A375 (cell line): ENCODE results near the gene C4BPA. TPM values are rescaled to one million over a fixed set of nuclear protein-coding genes. Genes with fewer than 3 reads are reported as not detected.

Experiments
- small RNA-seq: library from RNA; depleted of rRNA; stranded (forward); fragments of <200 nt; gene quantifications from one replicate; pipeline ENCODE3, GENCODE V24; 2014
- total RNA-seq: library from RNA; depleted of rRNA; stranded (reverse); fragments of >200 nt; shearing (Covaris generic); gene quantifications from 2 replicates; pipeline ENCODE4 v1.2.3, GENCODE V29; 2014; rRNA removed

The C4BPA gene
- not detected in 2 replicates for total RNA-seq

GRCh38 chr1:207103892-207104373 is at the start of gene C4BPA:
C4BPA (plus strand) TSS chr1:207104233; CDS start chr1:207113026, 8,793 bp downstream.

DNA sequence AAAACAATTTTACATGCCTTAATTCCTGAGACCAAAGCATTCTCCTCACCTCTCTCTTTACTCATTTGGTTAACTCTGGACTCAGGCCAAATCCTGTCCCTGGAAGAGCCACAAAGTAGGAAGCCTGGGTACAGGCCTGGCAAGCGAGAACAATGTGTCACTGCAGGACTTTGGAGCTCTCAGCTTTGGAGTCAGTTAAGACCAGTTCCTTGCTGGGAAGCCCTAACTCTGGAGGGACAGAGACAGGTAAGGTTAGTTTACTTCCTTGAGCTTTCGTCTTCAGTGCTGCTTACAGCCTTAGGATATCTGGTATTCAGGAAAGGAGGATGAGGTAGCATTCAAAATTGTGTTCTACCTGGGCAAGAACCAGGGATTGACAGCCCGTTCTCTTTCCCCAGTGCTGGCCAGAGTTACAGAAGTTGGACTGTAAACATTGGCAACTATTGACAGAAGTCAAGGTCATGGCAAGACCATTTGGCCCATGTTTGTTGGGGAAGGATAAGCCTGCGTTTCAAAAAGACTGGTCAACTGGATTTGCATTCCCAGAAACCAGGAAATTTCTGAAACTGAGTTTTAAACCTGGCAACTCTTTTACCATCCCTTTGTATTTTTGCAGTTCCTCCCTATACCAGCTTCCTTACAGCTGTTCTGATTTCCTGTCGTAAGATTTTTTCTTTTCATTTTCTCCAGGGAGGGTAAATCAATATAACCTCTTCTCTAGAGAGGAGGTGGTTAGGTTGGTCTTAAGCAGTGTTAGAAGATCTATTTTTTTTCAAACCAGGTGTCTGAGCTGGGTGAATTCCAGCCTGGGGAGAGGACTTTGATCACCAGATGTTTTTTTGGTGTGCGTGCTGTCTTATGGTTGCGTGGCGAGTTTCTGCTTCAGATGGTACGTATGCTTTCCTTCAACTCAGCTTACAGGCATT is 15.1 kb upstream of the C4BPA start, which contains the start of gene C4BPB:
Gene C4BPB (plus strand): TSS at position 160 of the 926 bp plus-strand sequence. CDS start 672 bp downstream, at position 832.

Small RNAs within 50 kb of the gene (small RNA-seq; reads per million reads assigned to genes)
- not detected for gene AL445493.1

Other genes starting within 250 kb of the C4BPA start
- 0.23 TPM in 1 of 2 replicates, not detected in the other for gene IL20, start 238.6 kb upstream of the C4BPA start, total RNA-seq
- gene IL24, start 206.8 kb upstream of the C4BPA start, total RNA-seq, result 101 and 122 TPM in 2 replicates
- 0.37 and 1.2 TPM in 2 replicates for gene FCMR, start 182.3 kb upstream of the C4BPA start, total RNA-seq
- gene PIGR, start 157.8 kb upstream of the C4BPA start, total RNA-seq, result 0.03 TPM in 1 of 2 replicates, not detected in the other
- not detected in 2 replicates for gene FCAMR, start 133.8 kb upstream of the C4BPA start, total RNA-seq
- gene C1orf116, start 71.5 kb upstream of the C4BPA start, total RNA-seq, result 0.04 and 0.13 TPM in 2 replicates
- 18.1 and 18.3 TPM in 2 replicates for gene YOD1, start 53.0 kb upstream of the C4BPA start, total RNA-seq
- 5.8 and 7.3 TPM in 2 replicates for gene PFKFB2, start 51.0 kb upstream of the C4BPA start, total RNA-seq
- gene C4BPB, start 15.4 kb upstream of the C4BPA start, total RNA-seq, result not detected in 2 replicates
- 103 and 120 TPM in 2 replicates for gene CD55, start 217.4 kb downstream of the C4BPA start, total RNA-seq